Fibroblast of mammary gland (primary cell): ENCODE data around the gene KDM3B.
A peak's percentile ranks its signal among the peaks of the same experiment; 100 is the strongest.
"Not testable (repeated sequence)": the region's sequence is repeated elsewhere in the genome, so short reads cannot be mapped to it uniquely, and the experiment has no call there.

Experiments
- DNase-seq: peaks from one replicate; pipeline ENCODE4 v3.0.0-alpha.2; 2010; ENCODE audit warnings: low read depth
- H3K4me3 ChIP-seq: 2 replicates; pipeline ENCODE4 v1.5.1; 2011; ENCODE audit warnings: low read depth, mild to moderate bottlenecking, low read length, moderate library complexity; ENCODE audit not compliant: control insufficient read depth
- TF ChIP-seq, protein P1 (sequence below): conservative IDR thresholded peaks from 2 replicates; pipeline ENCODE4 v1.5.1; 2011; ENCODE audit warnings: low read depth, low read length, inconsistent platforms; ENCODE audit not compliant: control insufficient read depth, insufficient read depth

Gene KDM3B

DNA sequence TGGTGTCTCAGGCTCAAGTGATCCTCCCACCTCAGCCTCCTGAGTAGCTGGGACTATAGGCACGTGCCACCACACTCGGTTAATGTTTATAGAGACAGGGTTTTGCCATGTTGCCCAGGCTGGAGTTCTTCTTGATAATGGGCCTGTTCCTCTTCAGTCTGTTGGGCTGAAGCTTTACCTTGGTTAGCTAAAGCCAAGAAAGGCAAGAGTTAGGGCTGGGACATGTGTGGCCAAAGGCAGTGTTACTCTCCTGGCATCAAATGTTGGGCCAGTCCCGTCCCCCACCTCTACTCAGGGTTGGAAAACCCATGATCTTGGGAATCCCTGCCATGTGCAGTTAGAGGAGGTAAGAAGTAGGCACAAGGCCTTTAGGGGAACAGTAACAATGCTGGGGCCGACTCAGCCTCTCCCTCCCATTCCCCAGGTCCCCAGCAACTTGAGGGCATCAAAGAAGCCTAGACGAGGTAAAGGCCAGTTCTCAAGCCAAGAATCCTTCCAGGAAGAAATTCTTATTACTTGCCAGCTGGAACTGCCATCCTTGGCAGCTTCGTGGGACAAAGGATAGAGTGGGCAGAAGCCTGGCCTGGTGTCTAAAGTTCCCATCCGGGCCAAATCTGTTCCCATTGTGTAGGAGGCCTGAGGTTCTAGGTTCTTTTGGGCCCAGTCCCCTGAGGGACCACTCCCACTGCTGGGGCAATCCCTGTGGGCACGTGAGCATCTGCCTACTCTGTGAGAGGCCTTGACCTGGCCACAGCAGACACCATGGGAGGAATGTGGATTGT is 117.2 kb downstream of the KDM3B start:
- H3K4me3 ChIP-seq = no peak overlapping the region
- TF ChIP-seq, protein P1, sequence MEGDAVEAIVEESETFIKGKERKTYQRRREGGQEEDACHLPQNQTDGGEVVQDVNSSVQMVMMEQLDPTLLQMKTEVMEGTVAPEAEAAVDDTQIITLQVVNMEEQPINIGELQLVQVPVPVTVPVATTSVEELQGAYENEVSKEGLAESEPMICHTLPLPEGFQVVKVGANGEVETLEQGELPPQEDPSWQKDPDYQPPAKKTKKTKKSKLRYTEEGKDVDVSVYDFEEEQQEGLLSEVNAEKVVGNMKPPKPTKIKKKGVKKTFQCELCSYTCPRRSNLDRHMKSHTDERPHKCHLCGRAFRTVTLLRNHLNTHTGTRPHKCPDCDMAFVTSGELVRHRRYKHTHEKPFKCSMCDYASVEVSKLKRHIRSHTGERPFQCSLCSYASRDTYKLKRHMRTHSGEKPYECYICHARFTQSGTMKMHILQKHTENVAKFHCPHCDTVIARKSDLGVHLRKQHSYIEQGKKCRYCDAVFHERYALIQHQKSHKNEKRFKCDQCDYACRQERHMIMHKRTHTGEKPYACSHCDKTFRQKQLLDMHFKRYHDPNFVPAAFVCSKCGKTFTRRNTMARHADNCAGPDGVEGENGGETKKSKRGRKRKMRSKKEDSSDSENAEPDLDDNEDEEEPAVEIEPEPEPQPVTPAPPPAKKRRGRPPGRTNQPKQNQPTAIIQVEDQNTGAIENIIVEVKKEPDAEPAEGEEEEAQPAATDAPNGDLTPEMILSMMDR = no peak
- DNase-seq = peak; percentile 38

DNA sequence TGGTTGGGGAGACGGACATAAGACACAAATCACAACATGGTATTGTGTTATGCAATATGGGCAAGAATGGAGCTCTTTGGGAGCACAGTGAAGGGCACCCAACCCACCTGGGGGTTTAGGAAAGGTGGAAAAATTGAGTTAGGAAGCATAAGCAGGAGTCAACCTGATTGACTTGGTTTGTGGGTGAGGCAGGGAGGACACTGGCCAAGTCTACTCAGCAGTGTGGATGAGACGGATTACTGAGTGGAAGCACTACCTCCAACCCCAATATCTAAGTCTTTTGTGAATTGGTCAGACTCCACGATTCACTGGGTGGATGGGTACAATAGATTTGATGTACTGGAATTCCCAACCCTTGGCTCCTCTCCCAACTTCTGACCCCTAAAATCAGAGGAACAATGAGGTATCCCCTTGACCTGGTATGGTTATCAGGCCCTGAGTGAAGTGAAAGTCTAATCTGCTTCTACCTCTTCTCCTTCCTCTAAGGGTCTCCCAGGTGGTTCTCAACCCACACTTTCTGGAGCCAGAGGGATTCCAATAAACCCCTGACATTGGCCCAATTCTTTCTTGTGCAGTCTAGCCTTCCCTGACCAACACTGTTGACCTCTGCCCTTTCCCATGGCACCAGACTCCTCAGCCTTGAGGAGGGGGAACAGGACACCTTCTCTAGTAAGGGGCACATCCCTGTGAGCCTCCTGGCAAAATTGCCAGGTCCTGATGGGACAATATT is 118.0 kb downstream of the KDM3B start:
- TF ChIP-seq, protein P1 = no peak

DNA sequence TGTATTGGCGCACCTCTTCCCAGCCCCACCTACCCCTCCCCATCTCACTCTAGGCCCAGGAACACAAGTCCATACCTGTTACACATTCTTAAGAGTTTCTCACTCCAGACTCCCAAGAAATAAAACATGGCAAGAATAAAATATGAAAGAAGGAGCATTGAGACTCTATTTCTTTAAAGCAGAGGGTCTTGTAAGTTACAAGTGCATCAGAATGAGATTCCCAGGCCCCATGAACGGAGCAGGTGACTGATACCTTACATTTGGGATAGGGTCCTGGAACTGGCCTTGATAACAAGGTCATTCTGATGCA is 118.5 kb downstream of the KDM3B start:
- TF ChIP-seq, protein P1 = no peak
- no peak overlapping the region for H3K4me3 ChIP-seq
- DNase-seq = no peak

More for the DNA sequence above, 118.0 kb downstream of the KDM3B start:
- no peak overlapping the region for H3K4me3 ChIP-seq
- no peak for DNase-seq

GRCh38 chr5:138472353-138472752 is 119.9 kb downstream of the KDM3B start:
- DNase-seq = no peak
- TF ChIP-seq, protein P1 = no peak
- H3K4me3 ChIP-seq = no peak overlapping the region

DNA sequence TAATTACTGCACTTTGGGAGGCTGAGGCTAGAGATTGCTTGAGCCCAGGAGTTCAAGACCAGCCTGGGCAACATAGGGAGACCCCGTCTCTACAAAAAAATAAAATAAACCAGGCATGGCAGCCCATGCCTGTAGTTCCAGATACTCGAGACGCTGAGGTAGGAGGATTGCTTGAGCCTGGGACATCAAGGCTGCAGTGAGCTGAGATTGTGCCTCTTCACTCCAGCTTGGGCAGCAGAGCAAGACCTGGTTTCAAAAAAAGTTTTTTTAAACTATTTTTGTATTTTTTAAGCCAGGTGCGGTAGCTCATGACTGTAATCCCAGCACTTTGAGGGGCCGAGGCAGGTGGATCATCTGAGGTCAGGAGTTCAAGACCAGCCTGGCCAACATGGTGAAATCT is 120.7 kb downstream of the KDM3B start:
- not testable (repeated sequence) for H3K4me3 ChIP-seq, DNase-seq

DNA sequence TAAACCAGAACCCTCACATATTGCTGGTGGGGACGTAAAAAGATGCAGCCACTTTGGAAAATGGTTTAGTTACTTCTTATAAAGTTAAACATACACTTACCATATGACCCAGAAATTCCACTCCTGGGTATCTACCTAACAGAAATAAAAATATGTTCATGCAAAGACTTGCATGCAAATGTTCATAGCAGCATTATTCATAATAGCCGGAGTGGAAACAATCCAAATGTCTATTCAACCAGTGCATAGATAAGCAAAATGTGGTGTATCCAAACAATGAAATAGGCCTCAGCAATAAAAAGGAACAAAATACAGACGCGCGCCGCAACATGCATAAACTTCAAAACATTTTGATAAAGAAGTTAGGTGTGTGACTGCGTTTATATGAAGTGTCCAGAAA is 124.4 kb downstream of the KDM3B start:
- H3K4me3 ChIP-seq = no peak overlapping the region
- DNase-seq = no peak
- TF ChIP-seq, protein P1 = no peak

- no peak for DNase-seq
- TF ChIP-seq, protein P1 = no peak
- no peak overlapping the region for H3K4me3 ChIP-seq
Measured at GRCh38 chr5:138482638-138483037, 130.2 kb downstream of the KDM3B start.
